GM23338 (cell line): Measurements from ENCODE around the gene B3GALT2. TPM values are rescaled to one million over a fixed set of nuclear protein-coding genes. Genes with fewer than 3 reads are reported as not detected.

Source experiments
- ATAC-seq: fragments of 200-7000 bp; cut with Tn5 transposase; 3 replicates; pipeline ENCODE4 v1.9.1; 2020
- DNase-seq: peaks from one replicate; pipeline ENCODE4 v3.0.0-alpha.2; 2015; ENCODE audit warnings: low spot score
- H2AFZ ChIP-seq: fragments of 200-600 bp; sonication (generic); 2 replicates; pipeline ENCODE4 v1.8.0; 2016; ENCODE audit warnings: antibody characterized with exemption, mild to moderate bottlenecking, moderate library complexity
- H3F3A ChIP-seq: fragments of 200-600 bp; sonication (generic); replicated peaks from 2 replicates; pipeline ENCODE4 v1.8.0; 2017; ENCODE audit warnings: antibody characterized with exemption, mixed run types, low read depth
- H3K27ac ChIP-seq: fragments of 200-600 bp; sonication (generic); 2 replicates; pipeline ENCODE4 v1.6.1; 2016; ENCODE audit warnings: low read depth
- H3K27me3 ChIP-seq: fragments of 200-600 bp; sonication (generic); 2 replicates; pipeline ENCODE4 v1.8.0; 2016; ENCODE audit warnings: mild to moderate bottlenecking, mixed run types, moderate library complexity; ENCODE audit not compliant: insufficient read depth
- H3K36me3 ChIP-seq: fragments of 200-600 bp; sonication (generic); 2 replicates; pipeline ENCODE4 v1.8.0; 2016; ENCODE audit warnings: mild to moderate bottlenecking; ENCODE audit not compliant: insufficient read depth
- H3K4me1 ChIP-seq: fragments of 200-600 bp; sonication (generic); 2 replicates; pipeline ENCODE4 v1.8.0; 2016; ENCODE audit warnings: mild to moderate bottlenecking, moderate library complexity; ENCODE audit not compliant: insufficient read depth
- H3K4me2 ChIP-seq: fragments of 200-600 bp; sonication (generic); 2 replicates; pipeline ENCODE4 v1.7.1; 2017; ENCODE audit warnings: mixed run types
- H3K4me3 ChIP-seq: fragments of 200-600 bp; sonication (generic); 2 replicates; pipeline ENCODE4 v1.6.1; 2016; ENCODE audit warnings: mixed run types
- H3K79me2 ChIP-seq: fragments of 200-600 bp; sonication (generic); replicated peaks from 2 replicates; pipeline ENCODE4 v1.8.0; 2017; ENCODE audit warnings: mild to moderate bottlenecking; ENCODE audit not compliant: insufficient read depth
- H3K9me2 ChIP-seq: fragments of 200-600 bp; sonication (generic); 2 replicates; pipeline ENCODE4 v1.8.0; 2017; ENCODE audit not compliant: insufficient read depth
- H4K20me1 ChIP-seq: fragments of 200-600 bp; sonication (generic); replicated peaks from 2 replicates; pipeline ENCODE4 v1.8.0; 2017; ENCODE audit warnings: mild to moderate bottlenecking; ENCODE audit not compliant: insufficient read depth
- H3K27ac Mint-ChIP-seq: 2 replicates; pipeline ENCODE4 v1.8.0; 2020; ENCODE audit warnings: inconsistent platforms, mild to moderate bottlenecking, moderate library complexity, mixed read lengths
- H3K27me3 Mint-ChIP-seq: 3 replicates; pipeline ENCODE4 v1.8.0; 2022; ENCODE audit warnings: low read depth, mild to moderate bottlenecking, moderate library complexity, mixed read lengths, inconsistent platforms; ENCODE audit not compliant: insufficient read depth, poor library complexity
- H3K36me3 Mint-ChIP-seq: 3 replicates; pipeline ENCODE4 v1.8.0; 2021; ENCODE audit warnings: low read depth, mild to moderate bottlenecking, inconsistent platforms, moderate library complexity, mixed read lengths
- H3K4me1 Mint-ChIP-seq: 3 replicates; pipeline ENCODE4 v1.8.0; 2020; ENCODE audit warnings: mild to moderate bottlenecking, inconsistent platforms, mixed read lengths
- H3K4me3 Mint-ChIP-seq: 3 replicates; pipeline ENCODE4 v1.8.0; 2021; ENCODE audit warnings: moderate library complexity, mild to moderate bottlenecking, inconsistent platforms, mixed read lengths
- H3K9me3 Mint-ChIP-seq: 3 replicates; pipeline ENCODE4 v1.8.0; 2020; ENCODE audit warnings: moderate library complexity, mild to moderate bottlenecking, inconsistent platforms, mixed read lengths
- CREB1 ChIP-seq: fragments of 250-450 bp; sonication (Bioruptor Pico); IDR thresholded peaks from 2 replicates; pipeline ENCODE4 v1.5.0; 2020; ENCODE audit warnings: low read depth, mild to moderate bottlenecking, moderate library complexity
- EZH2 ChIP-seq: fragments of 200-600 bp; sonication (generic); IDR thresholded peaks from one replicate; pipeline ENCODE4 v1.8.0; 2017; ENCODE audit warnings: antibody characterized with exemption, mild to moderate bottlenecking, low read depth; ENCODE audit not compliant: unreplicated experiment
- EZH2phosphoT487 ChIP-seq: fragments of 200-600 bp; sonication (generic); IDR thresholded peaks from one replicate; pipeline ENCODE4 v1.8.1; 2018; ENCODE audit warnings: antibody characterized with exemption; ENCODE audit not compliant: unreplicated experiment
- STAT1 ChIP-seq: IDR thresholded peaks from one replicate; pipeline ENCODE4 v1.6.1; 2016; ENCODE audit warnings: antibody characterized with exemption; ENCODE audit not compliant: unreplicated experiment
- ZNF114 ChIP-seq: fragments of 250-450 bp; sonication (Bioruptor Pico); IDR thresholded peaks from 2 replicates; pipeline ENCODE4 v1.5.0; 2020; ENCODE audit warnings: mild to moderate bottlenecking, moderate library complexity
- ZNF331 ChIP-seq: fragments of 250-450 bp; sonication (Bioruptor Pico); IDR thresholded peaks from 2 replicates; pipeline ENCODE4 v1.5.0; 2020; ENCODE audit warnings: low read depth, mild to moderate bottlenecking, moderate library complexity
- polyA plus RNA-seq: library from polyadenylated mRNA; unstranded; fragments of >200 nt; fragmentation: Nextera tagmentation; extraction: Ambion mirVana; gene quantifications from 2 replicates; pipeline ENCODE4 v1.2.1, GENCODE V29; 2016
- total RNA-seq: library from RNA; depleted of rRNA; stranded (reverse); fragments of >200 nt; shearing (Covaris generic); gene quantifications from 2 replicates; pipeline ENCODE4 v1.2.3, GENCODE V29; 2014
- TF ChIP-seq, protein P1 (sequence below): IDR thresholded peaks from one replicate; pipeline ENCODE4 v1.6.1; 2018; ENCODE audit warnings: antibody characterized with exemption; ENCODE audit not compliant: unreplicated experiment
- TF ChIP-seq, protein P2 (sequence below), 2 experiments: fragments of 200-600 bp in 1 of 2; sonication (generic) in 1 of 2; conservative IDR thresholded peaks; 2 replicates each; pipeline versions ENCODE4 v1.5.1 to v1.6.1; 2016 to 2017; ENCODE audit warnings: antibody characterized with exemption in 2 of 2, low read depth in 2 of 2, mild to moderate bottlenecking in 2 of 2, moderate library complexity in 1 of 2

Gene B3GALT2
- total and polyA plus RNA-seq, 2 experiments from 2014 or later = 1.2 TPM; not detected in 1

DNA sequence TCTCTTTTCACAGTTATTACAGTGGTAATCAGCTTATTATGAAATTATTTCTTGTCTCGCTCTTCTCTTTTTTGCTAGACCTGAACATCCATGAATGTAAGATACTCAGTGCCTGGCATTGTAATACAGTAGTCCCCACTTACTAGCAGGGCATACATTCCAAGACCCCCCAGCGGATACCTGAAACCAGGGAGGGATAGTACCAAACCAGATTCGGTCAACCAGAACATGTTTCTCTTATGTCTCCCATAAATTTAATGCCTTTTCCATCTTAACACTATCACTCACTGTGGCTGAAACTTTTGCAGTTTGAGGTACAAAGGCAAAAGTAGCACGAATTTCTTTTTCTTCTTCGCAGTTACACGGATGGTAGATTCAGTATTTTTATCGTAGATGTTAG, 24.6 kb upstream of the B3GALT2 start (continued):
- TF ChIP-seq, protein P1, sequence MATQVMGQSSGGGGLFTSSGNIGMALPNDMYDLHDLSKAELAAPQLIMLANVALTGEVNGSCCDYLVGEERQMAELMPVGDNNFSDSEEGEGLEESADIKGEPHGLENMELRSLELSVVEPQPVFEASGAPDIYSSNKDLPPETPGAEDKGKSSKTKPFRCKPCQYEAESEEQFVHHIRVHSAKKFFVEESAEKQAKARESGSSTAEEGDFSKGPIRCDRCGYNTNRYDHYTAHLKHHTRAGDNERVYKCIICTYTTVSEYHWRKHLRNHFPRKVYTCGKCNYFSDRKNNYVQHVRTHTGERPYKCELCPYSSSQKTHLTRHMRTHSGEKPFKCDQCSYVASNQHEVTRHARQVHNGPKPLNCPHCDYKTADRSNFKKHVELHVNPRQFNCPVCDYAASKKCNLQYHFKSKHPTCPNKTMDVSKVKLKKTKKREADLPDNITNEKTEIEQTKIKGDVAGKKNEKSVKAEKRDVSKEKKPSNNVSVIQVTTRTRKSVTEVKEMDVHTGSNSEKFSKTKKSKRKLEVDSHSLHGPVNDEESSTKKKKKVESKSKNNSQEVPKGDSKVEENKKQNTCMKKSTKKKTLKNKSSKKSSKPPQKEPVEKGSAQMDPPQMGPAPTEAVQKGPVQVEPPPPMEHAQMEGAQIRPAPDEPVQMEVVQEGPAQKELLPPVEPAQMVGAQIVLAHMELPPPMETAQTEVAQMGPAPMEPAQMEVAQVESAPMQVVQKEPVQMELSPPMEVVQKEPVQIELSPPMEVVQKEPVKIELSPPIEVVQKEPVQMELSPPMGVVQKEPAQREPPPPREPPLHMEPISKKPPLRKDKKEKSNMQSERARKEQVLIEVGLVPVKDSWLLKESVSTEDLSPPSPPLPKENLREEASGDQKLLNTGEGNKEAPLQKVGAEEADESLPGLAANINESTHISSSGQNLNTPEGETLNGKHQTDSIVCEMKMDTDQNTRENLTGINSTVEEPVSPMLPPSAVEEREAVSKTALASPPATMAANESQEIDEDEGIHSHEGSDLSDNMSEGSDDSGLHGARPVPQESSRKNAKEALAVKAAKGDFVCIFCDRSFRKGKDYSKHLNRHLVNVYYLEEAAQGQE = no peak
- TF ChIP-seq EZH2phosphoT487 (no peak), CREB1 (CRISPR knock-in tag) (no peak), STAT1 (no peak)
- TF ChIP-seq, protein P2, sequence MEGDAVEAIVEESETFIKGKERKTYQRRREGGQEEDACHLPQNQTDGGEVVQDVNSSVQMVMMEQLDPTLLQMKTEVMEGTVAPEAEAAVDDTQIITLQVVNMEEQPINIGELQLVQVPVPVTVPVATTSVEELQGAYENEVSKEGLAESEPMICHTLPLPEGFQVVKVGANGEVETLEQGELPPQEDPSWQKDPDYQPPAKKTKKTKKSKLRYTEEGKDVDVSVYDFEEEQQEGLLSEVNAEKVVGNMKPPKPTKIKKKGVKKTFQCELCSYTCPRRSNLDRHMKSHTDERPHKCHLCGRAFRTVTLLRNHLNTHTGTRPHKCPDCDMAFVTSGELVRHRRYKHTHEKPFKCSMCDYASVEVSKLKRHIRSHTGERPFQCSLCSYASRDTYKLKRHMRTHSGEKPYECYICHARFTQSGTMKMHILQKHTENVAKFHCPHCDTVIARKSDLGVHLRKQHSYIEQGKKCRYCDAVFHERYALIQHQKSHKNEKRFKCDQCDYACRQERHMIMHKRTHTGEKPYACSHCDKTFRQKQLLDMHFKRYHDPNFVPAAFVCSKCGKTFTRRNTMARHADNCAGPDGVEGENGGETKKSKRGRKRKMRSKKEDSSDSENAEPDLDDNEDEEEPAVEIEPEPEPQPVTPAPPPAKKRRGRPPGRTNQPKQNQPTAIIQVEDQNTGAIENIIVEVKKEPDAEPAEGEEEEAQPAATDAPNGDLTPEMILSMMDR (conservative IDR thresholded peaks at IDR 0.05; ENCODE audit: low read depth in 2 of 2) = no peak

GRCh38 chr1:193201021-193201420, 14.6 kb upstream of the B3GALT2 start:
- no peaks in the 10 kb centered on the region for H3K4me1 ChIP-seq
- H2AFZ ChIP-seq = no peak overlapping the region
- no peaks in the 10 kb centered on the region for H3K9me2 ChIP-seq
- Mint-ChIP-seq H3K27ac (peak overlapping the region; percentile 16; the same call in 1 of the 2 replicates), H3K27me3 (peaks cover 2% of the 10 kb centered on the region), H3K9me3 (no peaks in the 10 kb centered on the region), H3K4me3 (no peak overlapping the region), H3K4me1 (no peaks in the 10 kb centered on the region; the same call in 2 of the 3 replicates), H3K36me3 (peaks cover 21% of the 10 kb centered on the region)
- H3K79me2 ChIP-seq = peaks cover 44% of the 10 kb centered on the region
- H3K27ac ChIP-seq = no peak overlapping the region
- H3K4me2 ChIP-seq = no peak overlapping the region
- no peaks in the 10 kb centered on the region for H3F3A ChIP-seq
- H3K4me3 ChIP-seq = no peak overlapping the region
- H4K20me1 ChIP-seq = no peaks in the 10 kb centered on the region
- H3K27me3 ChIP-seq = no peaks in the 10 kb centered on the region
- TF ChIP-seq EZH2 (no peak), ZNF114 (CRISPR knock-in tag) (no peak)
- H3K36me3 ChIP-seq = peaks cover 5% of the 10 kb centered on the region; the same call in 1 of the 2 replicates
- ATAC-seq (no peak), DNase-seq (no peak)

- no peak overlapping the region for H3K4me3 ChIP-seq
- Mint-ChIP-seq H3K27me3 (peaks cover 2% of the 10 kb centered on the region), H3K4me3 (no peak overlapping the region), H3K4me1 (no peaks in the 10 kb centered on the region; the same call in 2 of the 3 replicates), H3K9me3 (no peaks in the 10 kb centered on the region), H3K36me3 (peaks cover 11% of the 10 kb centered on the region; the same call in 2 of the 3 replicates), H3K27ac (no peak overlapping the region)
- TF ChIP-seq EZH2phosphoT487 (no peak), ZNF331 (no peak)
- TF ChIP-seq, protein P1 = no peak
- ATAC-seq (no peak; the same call in 2 of the 3 replicates), DNase-seq (no peak)
- H3K36me3 ChIP-seq = peaks cover under 1% of the 10 kb centered on the region; the same call in 1 of the 2 replicates
- no peaks in the 10 kb centered on the region for H3K4me1 ChIP-seq
- H3K9me2 ChIP-seq = no peaks in the 10 kb centered on the region
- H4K20me1 ChIP-seq = no peaks in the 10 kb centered on the region; the same call in 1 of the 2 replicates
- H3K27me3 ChIP-seq = no peaks in the 10 kb centered on the region
- no peak overlapping the region for H2AFZ ChIP-seq
- H3K4me2 ChIP-seq = no peak overlapping the region
- H3K27ac ChIP-seq = no peak overlapping the region
- H3K79me2 ChIP-seq = peaks cover 50% of the 10 kb centered on the region
- no peaks in the 10 kb centered on the region for H3F3A ChIP-seq
Observed at GRCh38 chr1:193199940-193200339, 13.5 kb upstream of the B3GALT2 start.
